Nephron progenitor cell (in vitro differentiated cells): ENCODE results near the gene TIMP1.

ENCODE experiments used
- DNase-seq: peaks from one replicate; pipeline ENCODE4 v3.0.0; 2021
- H3K27ac Mint-ChIP-seq: 2 replicates; pipeline ENCODE4 v1.8.0; 2021; ENCODE audit warnings: mild to moderate bottlenecking, moderate library complexity, mixed read lengths
- H3K27me3 Mint-ChIP-seq: 2 replicates; pipeline ENCODE4 v1.8.0; 2021; ENCODE audit warnings: mild to moderate bottlenecking, low read depth, mixed read lengths; ENCODE audit not compliant: poor library complexity
- H3K36me3 Mint-ChIP-seq: 2 replicates; pipeline ENCODE4 v1.8.0; 2021; ENCODE audit warnings: low read depth, mixed read lengths
- H3K4me1 Mint-ChIP-seq: 2 replicates; pipeline ENCODE4 v1.8.0; 2021; ENCODE audit warnings: mixed read lengths
- H3K4me3 Mint-ChIP-seq: 2 replicates; pipeline ENCODE4 v1.8.0; 2021; ENCODE audit warnings: mild to moderate bottlenecking, moderate library complexity, mixed read lengths
- H3K9me3 Mint-ChIP-seq: 2 replicates; pipeline ENCODE4 v1.8.0; 2021; ENCODE audit warnings: mild to moderate bottlenecking, moderate library complexity, mixed read lengths
- CTCF ChIP-seq: fragments of 200-600 bp; sonication (generic); IDR thresholded peaks from 2 replicates; pipeline ENCODE4 v1.5.0; 2021; ENCODE audit warnings: antibody characterized with exemption

The TIMP1 gene

DNA sequence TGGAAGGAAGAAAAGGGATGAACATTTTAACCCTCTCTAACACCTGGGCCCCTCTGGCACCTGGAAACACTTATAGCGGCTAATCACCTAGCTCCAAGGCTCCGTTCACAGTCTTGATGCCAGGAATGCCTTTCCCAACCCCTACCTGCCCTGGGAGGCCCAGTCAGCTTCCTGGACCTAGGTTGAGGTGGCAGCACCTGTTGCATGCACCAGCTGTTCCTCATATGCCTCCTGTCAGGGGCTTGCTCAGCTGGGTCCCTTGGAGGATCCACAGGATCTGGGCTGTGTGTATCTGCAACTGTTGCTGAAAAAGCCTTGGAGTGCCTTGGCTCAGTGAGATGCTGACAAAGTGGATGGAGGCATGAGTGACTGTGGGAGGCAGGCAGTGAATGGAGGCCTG is 43.1 kb downstream of the TIMP1 start:
- no peak overlapping the region for H3K27ac Mint-ChIP-seq
- peaks cover 35% of the 10 kb centered on the region for H3K27me3 Mint-ChIP-seq
- H3K4me3 Mint-ChIP-seq, result no peak overlapping the region
- H3K36me3 Mint-ChIP-seq, result no peaks in the 10 kb centered on the region
- peaks cover 72% of the 10 kb centered on the region for H3K9me3 Mint-ChIP-seq
- peaks cover 19% of the 10 kb centered on the region for H3K4me1 Mint-ChIP-seq
- DNase-seq, result no peak
- no peak for TF ChIP-seq CTCF

DNA sequence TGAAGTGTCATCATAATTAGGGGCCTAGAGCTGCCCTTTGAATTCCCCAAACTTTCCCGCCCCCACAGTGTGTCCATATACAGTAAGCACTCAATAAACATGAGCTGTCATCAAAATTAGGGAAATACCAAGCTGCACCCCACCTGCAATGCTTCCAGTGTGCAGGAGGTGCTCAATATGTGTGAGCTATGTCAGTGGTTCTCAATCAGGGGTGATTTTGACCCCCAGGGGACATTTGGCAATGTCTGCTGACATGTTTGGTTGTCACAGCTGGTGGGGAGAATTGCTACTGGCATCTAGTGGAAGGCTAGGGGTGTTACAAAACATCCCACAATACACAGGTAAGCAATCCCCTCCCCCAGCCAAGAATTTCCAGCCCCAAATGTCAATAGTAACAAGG is 46.7 kb downstream of the TIMP1 start:
- H3K27me3 Mint-ChIP-seq, result peaks cover 3% of the 10 kb centered on the region
- TF ChIP-seq CTCF, result no peak
- DNase-seq, result no peak
- H3K36me3 Mint-ChIP-seq, result no peaks in the 10 kb centered on the region
- peaks cover 12% of the 10 kb centered on the region for H3K4me1 Mint-ChIP-seq
- no peak overlapping the region for H3K27ac Mint-ChIP-seq
- peaks cover 45% of the 10 kb centered on the region for H3K9me3 Mint-ChIP-seq
- no peak overlapping the region for H3K4me3 Mint-ChIP-seq

DNA sequence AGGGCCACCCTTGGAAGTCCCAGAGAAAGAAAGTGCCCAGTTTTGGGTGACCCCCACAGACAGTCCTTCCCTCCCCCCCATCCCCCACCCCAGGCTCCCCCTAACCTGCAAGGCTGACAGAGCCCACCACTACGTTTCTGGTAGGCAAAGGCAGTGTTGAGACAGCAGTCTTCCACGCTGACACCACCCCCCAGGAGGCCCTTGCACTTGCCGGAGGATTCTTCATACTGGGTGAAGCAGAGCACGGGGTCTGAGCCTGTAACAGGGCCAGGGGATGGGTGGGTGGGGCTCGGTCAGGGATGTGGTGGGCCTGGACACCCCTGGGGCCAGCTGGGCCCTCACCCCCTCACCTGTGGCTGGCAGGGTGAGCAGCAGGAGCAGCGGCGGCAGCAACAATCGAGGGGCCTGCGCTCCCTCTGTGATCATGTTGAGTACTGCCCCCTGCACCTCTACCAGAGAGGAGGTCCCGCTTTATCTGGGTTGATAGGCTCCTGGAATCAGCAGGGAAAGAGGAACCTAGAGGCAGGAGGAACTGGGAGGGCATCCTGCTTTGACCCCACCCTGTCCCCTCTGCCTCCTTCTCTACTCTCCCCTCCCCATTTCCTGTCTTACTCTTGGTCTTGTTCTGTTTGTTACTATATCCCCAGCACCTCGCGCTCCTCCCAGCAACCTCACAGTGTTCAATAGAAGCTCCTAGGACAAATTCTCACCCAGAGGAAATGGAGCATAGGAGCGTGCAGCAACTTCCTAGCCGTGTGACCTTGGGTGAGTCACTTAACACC is 47.4 kb downstream of the TIMP1 start, which contains the start of gene CFP:
CFP (minus strand) TSS at position 512 of the 782 bp plus-strand sequence; CDS start at position 426, 86 bp downstream.
- Mint-ChIP-seq H3K9me3 (peaks cover 42% of the 10 kb centered on the region), H3K4me3 (no peak within 1 kb of the TSS), H3K27me3 (peaks cover 3% of the 10 kb centered on the region), H3K27ac (no peak within 1 kb of the TSS), H3K36me3 (no peaks in the 10 kb centered on the region), H3K4me1 (peaks cover 10% of the 10 kb centered on the region)
- DNase-seq, result no peak
- TF ChIP-seq CTCF, result no peak

- Mint-ChIP-seq H3K4me1 (peaks cover 10% of the 10 kb centered on the region), H3K27me3 (no peaks in the 10 kb centered on the region), H3K9me3 (peaks cover 26% of the 10 kb centered on the region), H3K4me3 (no peak overlapping the region), H3K27ac (no peak overlapping the region), H3K36me3 (peaks cover 5% of the 10 kb centered on the region)
- TF ChIP-seq CTCF, result no peak
- DNase-seq, result no peak
Observed at GRCh38 chrX:47631676-47632075, 49.4 kb downstream of the TIMP1 start.

GRCh38 chrX:47632666-47633065 is 50.4 kb downstream of the TIMP1 start:
- TF ChIP-seq CTCF, result no peak
- H3K27ac Mint-ChIP-seq, result no peak overlapping the region
- H3K4me1 Mint-ChIP-seq, result peaks cover 10% of the 10 kb centered on the region
- no peak for DNase-seq
- no peaks in the 10 kb centered on the region for H3K27me3 Mint-ChIP-seq
- peaks cover 13% of the 10 kb centered on the region for H3K36me3 Mint-ChIP-seq
- H3K4me3 Mint-ChIP-seq, result no peak overlapping the region
- peaks cover 33% of the 10 kb centered on the region for H3K9me3 Mint-ChIP-seq
